HG03457 (cell line): ENCODE results near the gene ARID5B.
"Not testable (repeated sequence)": the region's sequence is repeated elsewhere in the genome, so short reads cannot be mapped to it uniquely, and the experiment has no call there.

ENCODE experiments used
- ATAC-seq: cut with Tn5 transposase; IDR thresholded peaks from one replicate; pipeline ENCODE4 v1.9.1; 2021; ENCODE audit warnings: moderate number of reproducible peaks; ENCODE audit not compliant: unreplicated experiment

Gene ARID5B

DNA sequence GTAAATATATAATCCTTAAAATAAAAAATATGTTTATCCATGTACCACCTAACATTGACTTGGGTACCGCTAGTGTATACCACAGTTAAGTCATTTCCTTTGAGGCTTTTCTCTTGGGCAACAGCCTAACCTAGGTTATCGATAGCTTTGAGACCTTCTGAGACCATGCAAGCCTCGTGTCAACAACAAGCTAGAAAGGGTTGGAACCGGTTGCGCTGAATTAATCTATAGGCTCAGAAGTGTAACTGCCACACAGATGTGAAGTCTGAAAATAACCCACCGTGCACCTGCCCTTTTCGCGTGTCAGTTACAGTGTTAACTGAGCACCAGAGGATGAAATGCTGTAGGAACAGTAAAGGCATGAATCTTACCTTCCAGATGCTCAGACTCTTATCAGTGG, 59.8 kb downstream of the ARID5B start:
- ATAC-seq = peak; percentile 58

DNA sequence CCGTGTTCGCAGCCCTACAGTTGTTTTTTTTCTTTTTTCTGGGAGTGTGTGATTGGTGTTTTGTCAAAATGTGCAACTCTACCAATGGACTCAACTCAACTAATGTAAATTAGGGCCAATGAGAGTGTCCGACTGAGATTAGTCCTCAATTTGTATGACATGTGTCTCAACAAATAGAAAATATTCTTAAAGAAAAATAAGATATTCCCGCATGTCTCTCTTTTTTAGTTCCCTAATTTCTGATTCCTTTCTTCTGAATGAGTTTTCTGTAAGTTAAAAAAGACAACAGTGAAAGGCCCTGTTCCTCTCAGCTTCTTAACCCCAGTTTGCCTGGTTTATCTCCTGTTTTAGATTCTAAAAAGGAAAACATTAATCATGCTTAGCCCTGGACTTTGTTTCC, 61.5 kb downstream of the ARID5B start:
- ATAC-seq = no peak

DNA sequence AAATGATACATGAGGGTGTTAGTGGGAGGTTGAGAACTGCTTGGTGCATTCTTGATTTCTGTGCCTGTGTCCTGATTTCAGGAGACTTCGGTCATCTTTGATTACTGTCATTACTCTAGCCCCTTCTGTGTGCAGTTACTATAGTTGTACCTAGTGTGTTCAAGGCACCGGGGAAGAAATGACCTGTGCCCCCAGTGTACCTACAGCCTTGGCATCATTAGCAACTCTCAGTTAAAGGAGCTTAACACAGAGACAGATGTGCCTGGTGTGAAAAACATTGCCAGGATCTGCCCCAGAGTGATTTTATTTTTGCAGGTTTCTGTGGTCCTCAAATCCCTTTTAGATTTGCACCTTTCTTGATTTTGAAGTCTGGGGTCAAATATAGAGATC, 62.2 kb downstream of the ARID5B start:
- ATAC-seq = no peak

DNA sequence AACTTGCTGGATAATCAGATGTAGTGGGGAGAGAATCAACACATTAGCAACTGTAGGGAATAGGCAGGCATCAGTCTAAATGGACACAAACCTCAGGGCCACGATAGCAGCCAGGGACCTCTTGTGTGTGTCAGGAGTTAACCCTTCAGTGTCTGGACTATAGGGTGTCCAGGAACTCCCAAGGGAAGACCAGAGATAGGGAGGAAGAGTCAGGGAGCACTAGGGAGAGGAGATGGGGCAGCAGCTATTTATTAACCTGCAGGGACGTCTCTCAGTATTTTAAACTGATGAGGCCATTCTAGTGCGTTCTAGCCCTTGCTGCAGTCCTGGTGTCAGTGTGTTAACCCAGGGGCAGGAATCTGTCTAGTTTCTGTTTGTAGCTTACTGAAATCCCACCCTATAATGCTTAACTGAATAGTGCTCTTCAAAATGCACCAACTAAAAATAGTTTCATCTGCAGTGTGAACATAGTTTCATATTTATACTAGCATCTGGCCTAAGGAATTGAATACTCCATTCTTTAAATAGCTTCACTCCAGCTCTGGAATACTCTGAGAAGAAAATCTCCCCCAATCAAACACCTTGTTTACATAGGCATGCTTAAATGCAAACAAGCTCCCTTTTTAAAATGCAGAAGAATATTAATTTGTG, 62.7 kb downstream of the ARID5B start:
- ATAC-seq = no peak

DNA sequence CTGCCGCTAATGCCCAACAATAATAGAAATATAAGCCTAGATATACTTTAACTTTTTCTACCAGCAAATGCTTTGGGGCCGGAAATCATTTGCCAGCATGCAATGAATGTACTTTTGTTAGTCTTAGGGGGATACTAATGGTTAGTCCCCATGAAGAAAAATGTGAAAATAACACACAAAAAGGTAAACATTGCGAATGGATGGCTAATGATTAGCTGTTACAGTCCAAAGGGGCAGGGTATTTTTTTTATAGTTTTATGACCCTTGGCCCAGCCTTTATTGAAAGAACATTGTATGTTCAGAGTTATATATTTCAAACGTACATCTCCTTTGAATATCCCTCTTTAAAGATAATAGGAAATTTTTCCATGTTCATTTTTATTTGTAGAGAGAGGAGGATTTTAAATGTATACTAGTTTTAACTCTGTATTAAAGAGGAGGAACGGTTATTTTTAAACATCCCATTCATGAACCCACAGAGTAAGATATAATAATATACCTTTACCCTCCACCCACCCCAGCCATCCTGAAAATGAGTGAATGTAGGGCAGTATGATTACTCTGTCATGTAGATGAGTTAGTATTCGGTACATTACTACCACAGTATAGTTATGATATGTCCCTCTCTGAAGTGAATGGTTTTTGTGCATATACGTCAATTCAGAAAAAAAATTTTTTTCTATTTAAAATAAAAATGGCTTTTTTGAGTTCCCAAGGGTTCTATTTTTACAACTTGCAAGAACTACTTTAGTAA, 63.6 kb downstream of the ARID5B start:
- ATAC-seq = no peak

DNA sequence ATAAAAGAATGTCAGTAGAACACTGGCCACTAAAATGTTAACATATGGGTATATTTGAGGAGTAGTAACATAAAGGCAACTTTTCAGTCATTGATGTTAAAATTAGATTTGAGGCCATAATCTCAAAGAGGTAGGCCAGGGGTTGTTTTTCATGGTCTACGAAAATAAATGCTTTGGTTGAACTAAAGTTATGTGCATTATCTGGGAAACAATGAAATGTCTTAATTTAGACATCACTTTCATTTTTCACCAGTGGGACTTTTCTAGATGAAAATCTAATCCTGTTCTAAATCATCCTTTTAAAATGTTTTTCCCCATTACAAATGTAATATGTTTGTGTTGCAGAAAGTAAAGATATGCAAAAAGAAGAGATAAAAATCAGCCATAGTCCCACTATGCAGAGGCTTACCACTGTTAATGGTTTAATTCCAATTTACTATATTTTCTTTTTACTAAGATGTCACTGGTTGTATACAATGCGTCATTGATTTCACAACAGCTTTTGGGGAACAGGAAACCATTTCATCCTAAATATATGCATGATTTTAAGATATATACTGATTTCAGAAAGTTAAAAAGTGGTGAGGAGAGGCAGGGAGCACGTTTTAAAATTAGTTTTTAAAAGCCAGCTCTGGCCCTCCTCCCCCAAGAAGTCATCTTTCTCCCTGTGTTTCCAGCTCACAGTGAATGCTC, 64.3 kb downstream of the ARID5B start:
- no peak for ATAC-seq

DNA sequence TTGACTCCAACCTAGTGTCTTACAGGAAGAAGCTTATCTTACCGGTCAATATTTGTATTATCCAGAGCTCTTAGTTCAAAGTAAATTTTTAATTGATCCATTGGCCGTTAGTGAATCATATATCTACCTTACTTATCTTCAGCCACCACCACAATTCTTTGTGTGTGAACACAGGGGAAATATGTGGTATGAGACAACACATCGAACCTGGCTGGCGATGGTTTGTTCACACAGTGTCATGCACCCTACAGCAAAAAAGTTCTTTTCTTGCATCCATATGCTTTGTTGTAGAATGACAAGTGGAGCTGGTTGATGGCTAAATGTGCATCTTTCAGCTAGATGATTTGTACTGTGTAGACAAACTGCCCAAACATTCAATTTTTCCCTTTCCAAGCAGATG, 65.8 kb downstream of the ARID5B start:
- no peak for ATAC-seq

DNA sequence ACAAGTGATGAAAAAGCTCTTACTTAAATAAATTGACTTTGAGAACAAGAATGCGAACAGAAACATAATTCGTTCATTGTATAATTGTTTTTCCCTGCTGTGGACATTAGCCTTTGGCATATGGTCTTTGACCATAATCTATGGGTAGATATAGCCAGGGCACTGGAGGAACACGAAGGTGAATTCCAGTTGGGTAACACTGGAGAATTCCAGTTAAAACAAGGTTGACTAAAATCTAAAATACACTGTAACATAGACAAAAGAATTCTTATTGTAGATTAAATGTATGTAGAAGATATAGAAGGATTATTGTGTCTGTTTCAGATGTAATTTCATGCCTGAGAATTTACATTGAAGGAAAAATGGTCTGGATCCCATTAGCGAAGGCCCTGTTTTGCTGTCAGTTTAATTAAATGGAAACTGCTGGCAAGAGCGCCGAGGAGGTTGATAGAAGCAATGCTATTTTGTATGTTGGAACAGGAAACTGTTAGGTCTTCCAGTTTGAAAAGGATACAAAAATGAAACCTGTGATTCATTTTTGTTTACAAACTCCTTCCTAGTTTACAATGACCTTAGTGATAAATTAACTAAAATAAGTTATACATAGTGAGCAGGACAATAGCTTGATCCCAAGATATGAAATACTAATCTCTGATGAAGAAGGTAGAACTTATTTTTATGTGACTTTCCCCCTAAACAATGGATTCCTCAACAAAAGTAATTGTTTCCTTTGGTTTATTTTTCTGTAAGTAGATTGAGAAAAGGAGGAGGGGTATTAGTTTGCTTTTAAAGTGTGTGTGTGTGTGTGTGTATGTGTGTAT, 68.9 kb downstream of the ARID5B start:
- ATAC-seq = no peak

DNA sequence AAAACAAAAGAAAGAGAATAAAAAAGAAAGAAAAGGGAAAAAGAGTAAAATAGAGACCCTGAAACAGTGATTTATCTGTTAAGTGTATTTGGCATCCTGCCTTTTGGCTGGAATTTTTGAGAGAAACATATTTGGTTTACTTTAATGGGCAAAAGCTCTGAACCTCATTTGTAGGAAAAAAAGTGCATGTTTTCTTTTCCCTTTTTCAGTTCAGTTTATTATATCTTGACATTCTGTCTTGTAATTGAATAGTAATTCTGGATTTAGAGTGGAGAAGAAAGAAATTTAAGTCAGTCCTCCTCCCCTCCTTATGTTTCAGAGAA, 69.5 kb downstream of the ARID5B start:
- ATAC-seq = no peak

DNA sequence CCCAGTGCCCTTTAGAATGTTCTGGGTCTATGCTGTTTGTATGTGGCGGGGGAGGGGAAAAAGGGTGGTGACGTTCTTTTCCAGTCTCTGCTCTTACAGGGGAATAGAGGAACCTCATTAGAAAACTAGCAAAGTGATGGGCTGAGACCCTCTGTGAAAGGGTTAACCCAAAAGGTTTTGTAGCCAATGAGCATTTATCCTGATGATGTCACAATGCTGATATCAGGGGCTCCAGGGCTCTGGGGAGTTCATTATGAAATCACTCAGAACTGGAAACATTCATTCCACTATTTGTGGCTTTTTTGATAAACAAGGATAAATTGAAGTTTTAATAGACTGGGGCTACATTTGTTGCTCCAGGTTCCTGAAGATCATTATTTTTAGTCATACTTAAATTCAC, 71.7 kb downstream of the ARID5B start:
- no peak for ATAC-seq

DNA sequence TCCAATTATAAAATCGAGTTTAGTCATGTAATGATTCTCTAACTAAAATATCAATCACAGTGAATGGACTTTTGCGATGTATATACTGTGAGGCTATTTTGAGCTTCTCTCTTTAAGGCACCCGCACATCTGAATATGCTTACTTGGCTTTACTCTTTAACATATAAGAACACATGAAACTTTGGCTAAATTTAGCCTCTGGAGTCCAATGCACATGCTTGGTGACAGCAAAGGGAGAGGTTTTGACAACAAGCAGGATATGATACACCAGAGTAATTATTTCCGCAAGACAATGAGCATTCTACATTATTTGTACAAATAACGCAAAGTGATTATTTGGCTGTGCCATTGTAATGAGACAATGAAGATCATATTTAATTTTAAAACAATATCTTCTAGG, 72.4 kb downstream of the ARID5B start:
- no peak for ATAC-seq

DNA sequence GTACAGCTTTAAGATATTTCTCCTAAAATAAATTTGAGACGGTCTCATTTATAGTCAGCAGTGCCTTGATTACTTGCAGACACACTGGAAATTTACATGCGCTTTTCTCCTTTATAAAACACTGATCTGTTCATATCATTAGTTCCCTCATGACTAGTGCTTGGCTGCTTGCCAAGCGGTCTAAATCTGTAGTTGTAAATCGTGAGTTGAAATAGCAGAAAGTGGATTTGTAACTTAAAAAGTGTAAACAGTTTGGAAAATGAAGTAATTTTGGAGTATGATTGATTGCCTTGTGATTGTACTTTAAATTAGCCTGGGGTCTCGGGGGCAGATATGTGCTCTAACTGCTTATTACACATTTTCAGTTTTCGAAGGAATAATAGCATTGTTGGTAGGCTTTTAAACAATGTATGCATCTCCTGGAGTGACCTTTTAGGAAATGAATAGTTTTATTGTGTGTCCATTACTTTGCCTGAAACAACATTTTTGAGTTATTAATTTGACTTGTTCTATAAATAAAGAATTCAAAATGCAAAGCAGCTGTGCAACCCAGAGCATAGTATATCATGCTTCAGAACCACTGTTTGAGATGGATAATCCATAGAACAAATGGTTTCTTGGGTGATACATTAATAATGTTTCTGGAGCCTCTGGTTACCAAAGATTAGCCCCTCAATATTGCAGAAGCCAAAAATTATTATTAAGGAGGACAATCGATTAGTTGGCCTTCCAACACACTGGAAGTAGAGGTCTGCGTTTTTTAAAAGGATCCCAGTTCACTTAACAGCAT, 73.3 kb downstream of the ARID5B start:
- ATAC-seq = no peak

DNA sequence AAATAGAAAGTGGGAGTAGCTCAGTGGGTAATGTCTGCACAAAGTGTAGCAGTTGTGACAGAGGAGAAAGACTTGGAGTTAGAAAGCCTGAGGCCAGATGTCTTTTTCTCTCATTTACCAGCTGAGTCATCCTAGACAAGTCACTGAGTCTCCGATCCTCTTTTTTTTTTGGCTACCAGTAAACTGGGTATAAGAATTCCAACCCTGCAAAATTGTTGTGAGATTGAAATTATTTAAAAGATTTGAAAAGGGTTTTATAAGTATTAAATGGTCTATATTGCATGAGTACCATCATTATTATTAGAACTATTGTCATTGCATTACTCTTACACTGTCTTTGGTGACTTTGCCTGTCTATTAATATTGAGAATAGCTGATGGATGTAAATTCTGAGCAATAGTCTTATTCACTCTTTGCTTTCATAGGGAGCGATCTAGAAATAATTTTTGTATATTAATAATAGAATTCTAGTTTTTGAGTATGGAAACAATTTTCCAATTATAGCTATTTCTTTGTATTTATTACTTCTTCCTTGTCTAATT, 74.0 kb downstream of the ARID5B start:
- ATAC-seq = peak; percentile 56

DNA sequence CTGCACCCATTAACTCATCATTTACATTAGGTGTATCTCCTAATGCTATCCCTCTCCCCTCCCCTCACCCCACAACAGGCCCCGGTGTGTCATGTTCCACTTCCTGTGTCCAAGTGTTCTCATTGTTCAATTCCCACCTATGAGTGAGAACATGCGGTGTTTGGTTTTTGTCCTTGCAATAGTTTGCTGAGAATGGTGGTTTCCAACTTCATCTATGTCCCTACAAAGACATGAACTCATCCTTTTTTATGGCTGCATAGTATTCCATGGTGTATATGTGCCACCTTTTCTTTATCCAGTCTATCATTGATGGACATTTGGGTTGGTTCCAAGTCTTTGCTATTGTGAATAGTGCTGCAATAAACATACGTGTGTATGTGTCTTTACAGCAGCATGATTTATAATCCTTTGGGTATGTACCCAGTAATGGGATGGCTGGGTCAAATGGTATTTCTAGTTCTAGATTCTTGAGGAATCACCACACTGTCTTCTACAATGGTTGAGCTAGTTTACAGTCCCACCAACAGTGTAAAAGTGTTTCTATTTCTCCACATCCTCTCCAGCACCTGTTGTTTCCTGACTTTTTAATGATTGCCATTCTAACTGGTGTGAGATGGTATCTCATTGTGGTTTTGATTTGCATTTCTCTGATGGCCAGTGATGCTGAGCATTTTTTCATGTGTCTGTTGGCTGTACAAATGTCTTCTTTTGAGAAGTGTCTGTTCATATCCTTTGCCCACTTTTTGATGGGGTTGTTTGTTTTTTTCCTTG, 75.6 kb downstream of the ARID5B start:
- not testable (repeated sequence) for ATAC-seq

DNA sequence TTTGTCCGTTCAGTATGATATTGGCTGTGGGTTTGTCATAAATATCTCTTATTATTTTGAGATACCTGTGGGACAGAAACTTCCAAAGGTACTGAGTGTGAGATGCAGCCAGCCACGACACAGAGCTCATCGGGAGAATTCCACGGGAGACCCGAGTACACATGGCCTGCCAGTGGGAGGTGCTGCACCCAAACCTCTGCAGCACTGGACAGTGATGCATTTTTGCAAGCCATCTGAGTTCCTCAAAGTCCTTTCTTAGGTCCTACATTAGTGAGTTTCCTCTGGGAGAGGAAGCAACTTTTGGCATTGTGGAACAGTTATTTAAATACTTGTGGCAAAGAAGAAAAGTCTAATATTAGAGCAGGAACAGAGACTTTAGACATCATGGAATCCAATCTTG, 77.5 kb downstream of the ARID5B start:
- no peak for ATAC-seq

DNA sequence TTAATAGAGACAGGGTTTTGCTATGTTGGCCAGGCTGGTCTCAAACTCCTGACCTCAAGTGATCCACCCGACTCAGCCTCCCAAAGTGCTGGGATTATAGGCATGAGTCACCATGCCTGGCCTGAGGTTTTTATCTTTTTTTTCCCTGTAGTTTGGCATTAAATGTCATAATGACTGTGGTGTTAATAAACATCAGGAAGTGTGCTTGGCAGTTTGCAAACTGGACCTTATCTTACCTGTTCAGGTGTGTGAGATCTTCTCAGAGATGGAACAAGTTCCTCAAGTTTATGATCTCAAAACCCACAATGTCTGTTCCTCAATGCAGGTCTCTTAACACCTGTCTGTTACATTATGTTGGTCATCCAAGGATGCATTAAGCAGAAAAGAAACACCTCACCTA, 80.0 kb downstream of the ARID5B start:
- no peak for ATAC-seq

DNA sequence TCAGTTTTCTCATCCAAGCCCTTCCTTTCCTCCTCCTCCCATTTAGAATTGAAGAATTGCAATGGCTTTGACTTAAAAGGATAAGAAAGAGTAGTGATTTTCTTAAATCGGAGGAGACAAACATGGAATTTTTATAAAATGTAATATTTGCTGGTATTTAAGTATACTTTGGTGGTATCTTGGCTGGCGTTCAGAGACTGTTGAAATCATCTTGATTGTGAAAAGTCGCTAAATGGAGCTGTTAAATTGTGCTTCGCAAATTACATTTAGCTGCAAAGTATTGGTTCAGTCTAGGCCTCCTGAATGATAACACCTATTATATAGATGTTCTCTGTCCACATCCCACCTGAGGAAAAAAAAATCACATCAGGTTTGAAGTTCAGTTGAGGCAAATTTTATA, 81.8 kb downstream of the ARID5B start:
- ATAC-seq = no peak

DNA sequence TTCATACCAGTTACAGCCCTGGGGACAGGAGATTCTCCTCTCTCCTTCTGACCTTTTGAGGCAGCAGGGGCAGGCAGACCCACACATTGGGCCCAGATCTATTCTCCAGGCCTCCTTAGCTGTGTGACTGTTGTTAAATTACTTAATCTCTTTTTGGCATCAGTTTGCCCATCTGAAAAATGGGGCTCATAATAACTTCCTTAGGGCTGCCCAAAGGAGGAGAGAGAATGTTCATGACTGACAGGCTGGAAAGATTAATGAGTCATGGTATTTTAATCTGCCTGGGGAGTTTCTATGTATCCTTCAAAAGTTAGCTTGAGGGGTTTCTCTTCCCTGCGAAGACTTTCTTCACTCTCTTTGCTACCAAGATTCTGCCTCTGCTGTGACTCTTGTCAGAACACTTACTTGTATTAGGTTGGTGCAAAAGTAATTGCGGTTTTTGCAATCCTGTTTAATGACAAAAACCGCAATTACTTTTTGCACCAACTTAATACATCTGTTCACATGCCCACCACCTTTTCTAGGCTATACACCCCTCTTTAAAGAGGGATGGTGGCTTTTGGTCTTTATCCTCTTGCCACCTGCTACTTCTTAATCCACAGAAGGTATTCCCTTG, 83.4 kb downstream of the ARID5B start:
- no peak for ATAC-seq

DNA sequence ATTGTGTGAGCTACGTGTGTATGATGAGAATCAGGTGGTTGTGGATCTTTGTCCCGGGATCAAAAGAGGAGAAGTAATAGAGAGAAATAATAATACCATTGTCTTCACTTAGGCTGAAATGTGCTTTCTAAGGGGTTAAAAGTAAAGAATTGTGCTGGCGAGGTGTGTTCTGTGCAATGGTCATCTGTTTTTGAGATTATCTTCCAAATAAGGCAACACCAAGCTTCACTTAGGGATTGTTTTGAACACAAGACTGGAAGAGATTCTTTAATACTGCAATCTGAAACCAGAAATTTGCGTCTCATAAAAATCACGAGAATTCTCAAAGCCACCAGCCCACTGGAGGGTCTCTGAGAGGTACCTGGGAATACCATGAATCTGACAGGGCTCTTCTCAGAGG, 84.2 kb downstream of the ARID5B start:
- ATAC-seq = no peak
